ENCODE measurements around the gene ARID4B. TPM values are rescaled to one million over a fixed set of nuclear protein-coding genes. Genes with fewer than 3 reads are reported as not detected.

Gene ARID4B
- total RNA-seq, 1 experiment from 2014 or later, result 34.0 TPM

DNA sequence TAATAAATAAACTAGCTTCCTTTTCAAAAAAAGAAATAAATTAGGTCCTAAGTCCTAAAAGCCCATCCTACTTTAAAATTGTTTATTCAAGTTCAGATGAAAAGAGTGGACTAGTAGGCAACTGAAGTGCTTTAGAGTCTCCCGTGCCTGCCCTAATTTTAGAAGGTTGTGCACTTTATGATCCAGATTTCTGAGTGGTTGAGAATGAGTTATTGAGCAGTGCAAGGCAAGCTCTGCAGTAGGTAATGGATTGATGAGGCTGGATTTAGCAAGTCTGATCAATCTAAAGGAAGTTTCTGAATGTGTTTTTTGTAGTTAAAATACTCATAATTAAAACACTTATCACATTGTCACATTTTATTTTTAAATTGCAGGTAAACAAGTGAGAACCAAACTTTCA, 13.4 kb upstream of the ARID4B start:
- no peak overlapping the region for H3T11ph ChIP-seq (ENCODE audit: low read length)
- H3K27ac ChIP-seq (ENCODE audit: insufficient read length, low read depth, low read length), result no peak overlapping the region
- H4K20me1 ChIP-seq (ENCODE audit: control insufficient read depth, insufficient read depth, insufficient read length), result no peaks in the 10 kb centered on the region
- no peak overlapping the region for H3K9ac ChIP-seq (ENCODE audit: extremely low read depth, insufficient read length, low read length)
- H3K14ac ChIP-seq (ENCODE audit: insufficient read depth, low read length), result no peak overlapping the region
- no peak overlapping the region for H3K56ac ChIP-seq (ENCODE audit: insufficient read length, low read depth, low read length)
- no peak overlapping the region for H2BK20ac ChIP-seq (ENCODE audit: low read depth, low read length, poor library complexity, severe bottlenecking)
- no peaks in the 10 kb centered on the region for H3K9me3 ChIP-seq (ENCODE audit: control insufficient read depth, low read depth, low read length)
- no peak overlapping the region for H2BK120ac ChIP-seq (ENCODE audit: low read depth, low read length, poor library complexity, severe bottlenecking)
- TF ChIP-seq, protein P1, sequence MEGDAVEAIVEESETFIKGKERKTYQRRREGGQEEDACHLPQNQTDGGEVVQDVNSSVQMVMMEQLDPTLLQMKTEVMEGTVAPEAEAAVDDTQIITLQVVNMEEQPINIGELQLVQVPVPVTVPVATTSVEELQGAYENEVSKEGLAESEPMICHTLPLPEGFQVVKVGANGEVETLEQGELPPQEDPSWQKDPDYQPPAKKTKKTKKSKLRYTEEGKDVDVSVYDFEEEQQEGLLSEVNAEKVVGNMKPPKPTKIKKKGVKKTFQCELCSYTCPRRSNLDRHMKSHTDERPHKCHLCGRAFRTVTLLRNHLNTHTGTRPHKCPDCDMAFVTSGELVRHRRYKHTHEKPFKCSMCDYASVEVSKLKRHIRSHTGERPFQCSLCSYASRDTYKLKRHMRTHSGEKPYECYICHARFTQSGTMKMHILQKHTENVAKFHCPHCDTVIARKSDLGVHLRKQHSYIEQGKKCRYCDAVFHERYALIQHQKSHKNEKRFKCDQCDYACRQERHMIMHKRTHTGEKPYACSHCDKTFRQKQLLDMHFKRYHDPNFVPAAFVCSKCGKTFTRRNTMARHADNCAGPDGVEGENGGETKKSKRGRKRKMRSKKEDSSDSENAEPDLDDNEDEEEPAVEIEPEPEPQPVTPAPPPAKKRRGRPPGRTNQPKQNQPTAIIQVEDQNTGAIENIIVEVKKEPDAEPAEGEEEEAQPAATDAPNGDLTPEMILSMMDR (conservative IDR thresholded peaks at IDR 0.05), result no peak
- no peak overlapping the region for H4K91ac ChIP-seq (ENCODE audit: insufficient read length, low read depth, low read length)
- H3K79me2 ChIP-seq (ENCODE audit: insufficient read depth, low read length), result no peaks in the 10 kb centered on the region
- DNase-seq, result no peak
- no peaks in the 10 kb centered on the region; a peak in 1 of 5 replicates for H3K9me3 Mint-ChIP-seq
- no peaks in the 10 kb centered on the region for H3K79me1 ChIP-seq (ENCODE audit: insufficient read depth, low read depth, low read length, poor library complexity, severe bottlenecking)
- no CpG with 5 or more reads among the region's 1 CpG for WGBS (ENCODE audit: extremely low coverage, insufficient read length, low lambda C conversion rate)
- no peak overlapping the region for H3K4me3 Mint-ChIP-seq
- H3K18ac ChIP-seq (ENCODE audit: insufficient read length, low read depth, low read length), result no peak overlapping the region
- no peak overlapping the region for H3K4me2 ChIP-seq (ENCODE audit: insufficient read depth, insufficient read length, low read length)
- no peak overlapping the region for H2AFZ ChIP-seq (ENCODE audit: low read length)
- H2BK12ac ChIP-seq (ENCODE audit: insufficient read length, low read depth, low read length), result no peak overlapping the region
- no peak overlapping the region for H4K5ac ChIP-seq (ENCODE audit: insufficient read length, low read depth, low read length)
- no peak overlapping the region for H3K23ac ChIP-seq (ENCODE audit: insufficient read length, low read depth, low read length)
- H3K27me3 ChIP-seq (ENCODE audit: insufficient read depth, low read length), result no peaks in the 10 kb centered on the region
- H2BK15ac ChIP-seq (ENCODE audit: low read depth, low read length), result no peak overlapping the region
- H3K23me2 ChIP-seq (ENCODE audit: insufficient read length, low read depth, low read length, poor library complexity, severe bottlenecking), result no peaks in the 10 kb centered on the region
- H3K27me3 Mint-ChIP-seq (ENCODE audit: low read depth), result no peaks in the 10 kb centered on the region
- no peak overlapping the region for H4K8ac ChIP-seq (replicated peaks; ENCODE audit: insufficient read length, low read depth, low read length)
- peaks cover 16 to 42% (median 41%) of the 10 kb centered on the region in 3 experiments for H3K36me3 Mint-ChIP-seq (ENCODE audit: insufficient read depth in 1 of 3, low read depth in 3 of 3)
- peaks cover 3 to 4% of the 10 kb centered on the region in 2 experiments; a peak in 2 of 4 replicates for H3K4me1 Mint-ChIP-seq
- H3K4me1 ChIP-seq (ENCODE audit: insufficient read depth, low read length), result no peaks in the 10 kb centered on the region
- H2AK5ac ChIP-seq (ENCODE audit: insufficient read length, low read length), result no peak overlapping the region
- H3K4ac ChIP-seq (ENCODE audit: low read depth, low read length), result no peak overlapping the region
- no peak overlapping the region for H2BK5ac ChIP-seq (ENCODE audit: insufficient read length, low read length)
- no peak overlapping the region for H3K27ac Mint-ChIP-seq

Measured in H9 (cell line).